IMR-90 (cell line): Measurements from ENCODE around the gene LDHD. TPM values are rescaled to one million over a fixed set of nuclear protein-coding genes. Genes with fewer than 3 reads are reported as not detected.

Source experiments
- ATAC-seq: fragments of 200-7000 bp; cut with Tn5 transposase; 2 replicates; pipeline ENCODE4 v1.9.1; 2020; ENCODE audit warnings: low read depth, mild to moderate bottlenecking, moderate library complexity
- BruUV-seq: library from RNA; stranded (reverse); fragments of 400-500 nt; replicated peaks from 2 replicates; lab custom pipeline; 2021; lab: Mats Ljungman, UMichigan
- CTCF ChIA-PET: fragments of 300-600 bp; formaldehyde crosslinking; extraction: SDS; loops from one replicate; lab custom pipeline; 2021; ENCODE audit warnings: antibody characterized with exemption; lab: Yijun Ruan, JAX
- POLR2A ChIA-PET: fragments of 300-600 bp; sonication (Branson Sonifier 250); formaldehyde crosslinking; loops from one replicate; lab custom pipeline; 2022; ENCODE audit warnings: antibody characterized with exemption; ENCODE audit not compliant: unreplicated experiment; lab: Charles Lee
- DNase-seq: peaks from one replicate; pipeline ENCODE4 v3.0.0; 2013
- H2AFZ ChIP-seq: replicated peaks from 2 replicates; pipeline ENCODE3; 2013; ENCODE audit warnings: low read length, mild to moderate bottlenecking; ENCODE audit not compliant: poor library complexity
- H2AK5ac ChIP-seq: 2 replicates; pipeline ENCODE4 v1.6.1; 2013; ENCODE audit warnings: low read depth, low read length, inconsistent platforms
- H2AK9ac ChIP-seq: replicated peaks from 2 replicates; pipeline ENCODE3; 2013; ENCODE audit warnings: mild to moderate bottlenecking, low read depth, low read length, moderate library complexity; ENCODE audit not compliant: poor library complexity
- H2BK120ac ChIP-seq: 2 replicates; pipeline ENCODE4 v1.6.1; 2013; ENCODE audit warnings: low read depth, low read length, inconsistent platforms
- H2BK15ac ChIP-seq: 3 replicates; pipeline ENCODE4 v1.6.1; 2013; ENCODE audit warnings: low read depth, low read length, inconsistent platforms
- H2BK20ac ChIP-seq: 2 replicates; pipeline ENCODE4 v1.6.1; 2013; ENCODE audit warnings: low read depth, mild to moderate bottlenecking, inconsistent platforms, low read length, moderate library complexity
- H2BK5ac ChIP-seq: 2 replicates; pipeline ENCODE4 v1.6.1; 2013; ENCODE audit warnings: mild to moderate bottlenecking, low read depth, low read length, inconsistent platforms; ENCODE audit not compliant: poor library complexity, severe bottlenecking
- H3K14ac ChIP-seq: replicated peaks from 2 replicates; pipeline ENCODE4 v1.6.1; 2013; ENCODE audit warnings: low read depth, low read length, inconsistent platforms
- H3K18ac ChIP-seq: 2 replicates; pipeline ENCODE4 v1.6.1; 2013; ENCODE audit warnings: low read depth, low read length, control low read depth
- H3K23ac ChIP-seq: 2 replicates; pipeline ENCODE4 v1.6.1; 2013; ENCODE audit warnings: low read depth, low read length, inconsistent platforms
- H3K27ac ChIP-seq: 2 replicates; pipeline ENCODE4 v1.5.1; 2013; ENCODE audit warnings: mild to moderate bottlenecking, control low read depth, low read length; ENCODE audit not compliant: insufficient read depth
- H3K27me3 ChIP-seq: 2 replicates; pipeline ENCODE4 v1.6.1; 2013; ENCODE audit warnings: low read length; ENCODE audit not compliant: control insufficient read depth, insufficient read depth
- H3K36me3 ChIP-seq: 2 replicates; pipeline ENCODE4 v1.6.1; 2013; ENCODE audit warnings: low read length, mixed read lengths; ENCODE audit not compliant: control insufficient read depth, insufficient read depth
- H3K4ac ChIP-seq: 2 replicates; pipeline ENCODE4 v1.6.1; 2013; ENCODE audit warnings: low read depth, low read length, inconsistent platforms
- H3K4me1 ChIP-seq: 2 replicates; pipeline ENCODE4 v1.6.1; 2013; ENCODE audit warnings: low read length, mixed read lengths; ENCODE audit not compliant: control insufficient read depth, insufficient read depth
- H3K4me2 ChIP-seq: 2 replicates; pipeline ENCODE4 v1.6.1; 2013; ENCODE audit warnings: low read depth, mild to moderate bottlenecking, control low read depth, low read length, moderate library complexity
- H3K4me3 ChIP-seq: 2 replicates; pipeline ENCODE4 v1.5.1; 2013; ENCODE audit warnings: low read depth, mild to moderate bottlenecking, control low read depth, low read length, moderate library complexity; ENCODE audit not compliant: insufficient read depth
- H3K56ac ChIP-seq: 2 replicates; pipeline ENCODE4 v1.6.1; 2013; ENCODE audit warnings: low read length, inconsistent platforms; ENCODE audit not compliant: insufficient read depth; ENCODE audit errors: extremely low read depth
- H3K79me1 ChIP-seq, 2 experiments: 2 replicates each; pipeline ENCODE4 v1.6.1; 2013; ENCODE audit warnings: low read length in 2 of 2, inconsistent platforms in 1 of 2, low read depth in 1 of 2
- H3K9ac ChIP-seq: 2 replicates; pipeline ENCODE4 v1.6.1; 2013; ENCODE audit warnings: low read depth, low read length, control low read depth
- H3K9me1 ChIP-seq: 2 replicates; pipeline ENCODE4 v1.6.1; 2013; ENCODE audit warnings: low read length, inconsistent platforms; ENCODE audit not compliant: insufficient read depth
- H3K9me3 ChIP-seq: 2 replicates; pipeline ENCODE4 v1.6.1; 2013; ENCODE audit warnings: low read length; ENCODE audit not compliant: control insufficient read depth, insufficient read depth
- H4K20me1 ChIP-seq: 2 replicates; pipeline ENCODE4 v1.6.1; 2013; ENCODE audit warnings: low read length, inconsistent platforms; ENCODE audit not compliant: insufficient read depth
- H4K5ac ChIP-seq: 2 replicates; pipeline ENCODE4 v1.6.1; 2013; ENCODE audit warnings: mild to moderate bottlenecking, low read depth, low read length, control low read depth
- H4K8ac ChIP-seq, 2 experiments: 2 replicates each; pipeline ENCODE4 v1.6.1; 2013; ENCODE audit warnings: low read depth in 2 of 2, low read length in 2 of 2, control low read depth in 1 of 2, inconsistent platforms in 1 of 2
- H4K91ac ChIP-seq: 2 replicates; pipeline ENCODE4 v1.6.1; 2013; ENCODE audit warnings: low read depth, low read length, inconsistent platforms; ENCODE audit not compliant: insufficient read depth
- MAZ ChIP-seq: IDR thresholded peaks from 2 replicates; pipeline ENCODE4 v1.6.1; 2012; ENCODE audit warnings: low read depth, mild to moderate bottlenecking, low read length, improper control_type of control experiment, moderate library complexity, borderline replicate concordance
- RFX5 ChIP-seq: IDR thresholded peaks from 2 replicates; pipeline ENCODE4 v1.8.0; 2012; ENCODE audit warnings: low read depth, mild to moderate bottlenecking, low read length, moderate library complexity
- WGBS, 2 experiments: methylation state at CpG; one replicate each; pipeline versions ENCODE4 v1.1.5 to v1.1.7; 2013; ENCODE audit warnings: missing lambda C conversion rate in 2 of 2; ENCODE audit not compliant: insufficient read length in 1 of 2; ENCODE audit errors: extremely low coverage in 2 of 2; 5-methylcytosine and 5-hydroxymethylcytosine counted together
- dilution Hi-C: fragments of 300-500 bp; cut with HindIII; formaldehyde crosslinking; loops from one replicate; pipeline ENCODE4 v1.14.3; 2018; ENCODE audit warnings: low sequenced_read_pairs; ENCODE audit not compliant: unreplicated experiment
- in situ Hi-C: fragments of 300-500 bp; cut with MboI; formaldehyde crosslinking; loops from 3 replicates; pipeline ENCODE4 v1.14.3; 2019; ENCODE audit warnings: low sequenced_read_pairs, inconsistent platforms, mixed read lengths
- intact Hi-C: fragments of 100-400 bp; cut with micrococcal nuclease; formaldehyde crosslinking; loops from 2 replicates; pipeline ENCODE4 v1.10.0; 2022
- polyA plus RNA-seq, 3 experiments: library from polyadenylated mRNA; depleted of rRNA; stranded (reverse); fragments of >200 nt; gene quantifications; 2 replicates each; pipeline ENCODE4 v1.2.3, GENCODE V29; 2012; ENCODE audit warnings: low replicate concordance in 1 of 3
- total RNA-seq: library from RNA; depleted of rRNA; stranded (reverse); fragments of >200 nt; gene quantifications from 2 replicates; pipeline ENCODE4 v1.2.3, GENCODE V29; 2012

The LDHD gene
- total and polyA plus RNA-seq, 2 of the 4 experiments (the other 2 are of a cell fraction): under 0.01 to 0.26 TPM

- TF ChIP-seq MAZ: peak; percentile 8; the same call in 1 of the 2 replicates
Observed at GRCh38 chr16:75148311-75149195, 32.0 kb upstream of the LDHD start, which contains the start of gene ZFP1 (continued).

- Histone ChIP-seq H3K4me3 (no peak overlapping the region), H2BK20ac (no peak overlapping the region), H3K27ac (no peak overlapping the region), H3K23ac (no peak overlapping the region), H4K5ac (no peak overlapping the region), H3K56ac (no peak overlapping the region), H2AK9ac (no peak overlapping the region), H2BK15ac (no peak overlapping the region), H2BK5ac (no peak overlapping the region), H3K14ac (no peak overlapping the region), H3K9me1 (peaks cover 2% of the 10 kb centered on the region; the same call in 1 of the 2 replicates), H2AFZ (peak overlapping the region; percentile 100), H4K91ac (no peak overlapping the region), H3K36me3 (peaks cover 5% of the 10 kb centered on the region), H3K9ac (no peak overlapping the region), H2AK5ac (no peak overlapping the region), H3K18ac (no peak overlapping the region), H3K27me3 (no peaks in the 10 kb centered on the region; the same call in 1 of the 2 replicates), H2BK120ac (no peak overlapping the region), H3K4me1 (no peaks in the 10 kb centered on the region; the same call in 1 of the 2 replicates), H3K4me2 (peak overlapping the region; percentile 45; the same call in 1 of the 2 replicates), H3K4ac (no peak overlapping the region; the same call in 1 of the 2 replicates), H4K20me1 (peaks cover 4% of the 10 kb centered on the region; the same call in 1 of the 2 replicates), H3K79me1 (peaks cover 8 to 13% of the 10 kb centered on the region in 2 experiments), H3K9me3 (peaks cover 3% of the 10 kb centered on the region), H4K8ac (peak overlapping the region in 1 of 2 experiments; percentile 76; a peak in 2 of 4 replicates)
- ATAC-seq: no peak
- no peak for DNase-seq
- in situ Hi-C loops (no loop called here), intact Hi-C loops (no loop called here), dilution Hi-C loops (no loop called here)
- ChIA-PET POLR2A (no interaction called here), CTCF (interaction anchor here (0.6 kb wide), 1 partner anchor 13 kb away, joined by 7 read pairs; no protein-coding TSS in a partner anchor)
- TF ChIP-seq RFX5: no peak
- no TSS peak for BruUV-seq
- WGBS, 2 experiments: no CpG with 5 or more reads among the region's 3 CpGs
Observed at GRCh38 chr16:75147968-75148310, 31.4 kb upstream of the LDHD start.
